Endothelial cell of umbilical vein (primary cell): ENCODE data around the gene IDI2. TPM values are rescaled to one million over a fixed set of nuclear protein-coding genes. Genes with fewer than 3 reads are reported as not detected.

Experiments
- BruUV-seq: library from RNA; stranded (reverse); fragments of 400-500 nt; replicated peaks from 2 replicates; lab custom pipeline; 2021; lab: Mats Ljungman, UMichigan
- CTCF ChIA-PET: fragments of 300-600, 350-600 bp; sonication (Branson Sonifier 250); formaldehyde crosslinking; loops from one replicate; lab custom pipeline; 2021; ENCODE audit warnings: antibody characterized with exemption, inconsistent platforms; lab: Charles Lee
- POLR2A ChIA-PET: fragments of 300-600, 350-600 bp; sonication (Branson Sonifier 250); formaldehyde crosslinking; loops from one replicate; lab custom pipeline; 2021; ENCODE audit warnings: antibody characterized with exemption, inconsistent platforms; lab: Charles Lee
- DNase-seq: peaks from one replicate; pipeline ENCODE4 v3.0.0-alpha.2; 2011; ENCODE audit warnings: low read depth, low spot score
- FAIRE-seq: peaks from 2 replicates; lab custom pipeline; 2011; peaks lifted over from hg19 to GRCh38; lab: Jason Lieb, UNC
- H2AFZ ChIP-seq: 2 replicates; pipeline ENCODE4 v1.6.0; 2012; ENCODE audit warnings: low read depth, low read length, control low read depth, inconsistent platforms
- H3K27ac ChIP-seq: 2 replicates; pipeline ENCODE4 v1.5.1; 2011; ENCODE audit warnings: low read depth, mild to moderate bottlenecking, control low read depth, low read length, moderate library complexity; ENCODE audit not compliant: insufficient read depth
- H3K27me3 ChIP-seq, 2 experiments: 2 replicates each; pipeline versions ENCODE4 v1.6.0 to v1.6.1; 2011; ENCODE audit warnings: low read length in 2 of 2, mixed read lengths in 1 of 2; ENCODE audit not compliant: control insufficient read depth in 2 of 2, insufficient read depth in 2 of 2
- H3K36me3 ChIP-seq, 2 experiments: 2 replicates in 1 of 2; 3 replicates in 1 of 2; pipeline ENCODE4 v1.5.1; 2011; ENCODE audit warnings: low read length in 2 of 2, mild to moderate bottlenecking in 1 of 2, moderate library complexity in 1 of 2; ENCODE audit not compliant: control insufficient read depth in 2 of 2, insufficient read depth in 2 of 2; ENCODE audit errors: extremely low read depth in 1 of 2
- H3K4me1 ChIP-seq: 3 replicates; pipeline ENCODE4 v1.5.1; 2011; ENCODE audit warnings: mild to moderate bottlenecking, low read length; ENCODE audit not compliant: control insufficient read depth, insufficient read depth; ENCODE audit errors: extremely low read depth
- H3K4me2 ChIP-seq: 2 replicates; pipeline ENCODE4 v1.6.1; 2011; ENCODE audit warnings: low read length, control low read depth, mixed read lengths; ENCODE audit not compliant: insufficient read depth
- H3K4me3 ChIP-seq, 3 experiments: fragments of 200-600 bp in 1 of 3; sonication (generic), shearing (Covaris generic) in 1 of 3; replicated peaks in 1 of 3; 2 replicates each; pipeline ENCODE4 v1.5.1; 2011 to 2016; ENCODE audit warnings: control low read depth in 3 of 3, low read length in 3 of 3, mild to moderate bottlenecking in 2 of 3, inconsistent platforms in 1 of 3, low read depth in 1 of 3, moderate library complexity in 1 of 3; ENCODE audit not compliant: insufficient read depth in 1 of 3
- H3K79me2 ChIP-seq: 2 replicates; pipeline ENCODE4 v1.6.0; 2012; ENCODE audit warnings: low read length, inconsistent platforms; ENCODE audit not compliant: control insufficient read depth, insufficient read depth
- H3K9ac ChIP-seq: replicated peaks from 2 replicates; pipeline ENCODE3; 2011; ENCODE audit warnings: low read length, control low read depth; ENCODE audit not compliant: insufficient read depth; ENCODE audit errors: extremely low read depth
- H3K9me1 ChIP-seq: replicated peaks from 3 replicates; pipeline ENCODE4 v1.6.0; 2011; ENCODE audit warnings: mild to moderate bottlenecking, low read length; ENCODE audit not compliant: control insufficient read depth, insufficient read depth; ENCODE audit errors: extremely low read depth
- H3K9me3 ChIP-seq: replicated peaks from 2 replicates; pipeline ENCODE4 v1.5.1; 2012; ENCODE audit warnings: low read length, inconsistent platforms; ENCODE audit not compliant: control insufficient read depth, insufficient read depth
- H4K20me1 ChIP-seq: replicated peaks from 2 replicates; pipeline ENCODE3; 2011; ENCODE audit warnings: mild to moderate bottlenecking, low read length; ENCODE audit not compliant: control insufficient read depth, insufficient read depth; ENCODE audit errors: extremely low read depth
- EZH2 ChIP-seq: IDR thresholded peaks from 2 replicates; pipeline ENCODE4 v1.6.1; 2012; ENCODE audit warnings: borderline replicate concordance, low read depth, mild to moderate bottlenecking, moderate library complexity, low read length, inconsistent platforms; ENCODE audit not compliant: severe bottlenecking
- FOS ChIP-seq: IDR thresholded peaks from 2 replicates; pipeline ENCODE4 v1.6.1; 2011; ENCODE audit warnings: mild to moderate bottlenecking, low read length, moderate library complexity, borderline replicate concordance; ENCODE audit not compliant: insufficient read depth
- GATA2 ChIP-seq: IDR thresholded peaks from 2 replicates; pipeline ENCODE4 v1.7.0; 2011; ENCODE audit warnings: low read depth, mild to moderate bottlenecking, moderate library complexity, mixed read lengths, low read length; ENCODE audit not compliant: insufficient read length, insufficient read depth
- JUN ChIP-seq: IDR thresholded peaks from 2 replicates; pipeline ENCODE4 v1.6.1; 2011; ENCODE audit warnings: borderline replicate concordance, low read depth; ENCODE audit not compliant: insufficient read length, insufficient read depth
- MYC ChIP-seq: IDR thresholded peaks from one replicate; pipeline ENCODE4 v1.6.1; 2011; ENCODE audit warnings: mild to moderate bottlenecking, low read depth, low read length
- POLR2A ChIP-seq: IDR thresholded peaks from 2 replicates; pipeline ENCODE4 v1.6.1; 2012; ENCODE audit warnings: low read depth, mild to moderate bottlenecking, control low read depth, low read length
- POLR2AphosphoS5 ChIP-seq: IDR thresholded peaks from 2 replicates; pipeline ENCODE4 v1.6.1; 2012; ENCODE audit warnings: low read depth, mild to moderate bottlenecking, control low read depth, low read length, moderate library complexity; ENCODE audit not compliant: insufficient read depth
- dilution Hi-C: fragments of 300-500 bp; cut with MboI; formaldehyde crosslinking; loops from one replicate; pipeline ENCODE4 v1.15.0; 2019; ENCODE audit warnings: low sequenced_read_pairs; ENCODE audit not compliant: extremely low pct_ligation_motif_present
- intact Hi-C: fragments of 100-400 bp; cut with micrococcal nuclease; formaldehyde crosslinking; loops from one replicate; pipeline ENCODE4 v1.10.0; 2022
- polyA plus RNA-seq, 4 experiments: library from polyadenylated mRNA; depleted of rRNA in 3 of 4; stranded (reverse) in 3 of 4; unstranded in 1 of 4; fragments of >200 nt; gene quantifications; 2 replicates each; pipeline versions ENCODE4 v1.2.1 to v1.2.3, GENCODE V29; 2011 to 2012; ENCODE audit warnings: missing spikeins in 1 of 4
- total RNA-seq: library from RNA; stranded (reverse); gene quantifications from 2 replicates; pipeline ENCODE4 v1.2.3, GENCODE V29; 2021
- TF ChIP-seq, protein P1 (sequence below), 2 donors: IDR thresholded peaks; 1 replicate in 1 of 2; 2 replicates in 1 of 2; pipeline ENCODE4 v1.5.1; 2011; ENCODE audit warnings: low read length in 2 of 2, mild to moderate bottlenecking in 2 of 2, moderate library complexity in 2 of 2, control low read depth in 1 of 2, inconsistent platforms in 1 of 2, low read depth in 1 of 2; ENCODE audit not compliant: insufficient read depth in 1 of 2; ENCODE audit errors: extremely low read depth in 1 of 2
- TF ChIP-seq, protein P2 (sequence below): IDR thresholded peaks from 2 replicates; pipeline ENCODE4 v1.6.1; 2011; ENCODE audit not compliant: insufficient read depth, insufficient read length

Gene IDI2
- total and polyA plus RNA-seq, 2 donors (not counting 3 experiments of a cell fraction or from before 2014, with no cell fraction given) = not detected

- H3K4me1 ChIP-seq = peaks cover 13% of the 10 kb centered on the region
- TSS peak; percentile 56 for BruUV-seq
- peaks cover 2% of the 10 kb centered on the region for H4K20me1 ChIP-seq
- H3K4me2 ChIP-seq = peak overlapping the region; percentile 72
- ChIA-PET CTCF (interaction anchor here (1.1 to 1.8 kb wide), 2 partner anchors 14 to 18 kb away, joined by 3 to 5 read pairs; no protein-coding TSS in a partner anchor), POLR2A (no interaction called here)
- no peaks in the 10 kb centered on the region for H3K27me3 ChIP-seq
- FAIRE-seq (no peak), DNase-seq (peak; percentile 26)
- H3K4me3 ChIP-seq = peak overlapping the region; percentile 76 to 94 (median 84)
- H3K9me3 ChIP-seq = no peaks in the 10 kb centered on the region
- H2AFZ ChIP-seq = peak overlapping the region; percentile 20
- H3K27ac ChIP-seq = peak overlapping the region; percentile 86
- peak overlapping the region; percentile 96 for H3K9ac ChIP-seq
- dilution Hi-C loops (no loop called here), intact Hi-C loops (loop anchor here (1.0 to 5.0 kb wide), 4 partner anchors 45 to 478 kb away; partner anchors contain the start of genes IDI1 and LARP4B)
- H3K79me2 ChIP-seq = peaks cover 49% of the 10 kb centered on the region
- peaks cover 4 to 12% of the 10 kb centered on the region in 2 experiments for H3K36me3 ChIP-seq
- TF ChIP-seq GATA2 = no peak
- no peak for TF ChIP-seq EZH2
- TF ChIP-seq, protein P1, sequence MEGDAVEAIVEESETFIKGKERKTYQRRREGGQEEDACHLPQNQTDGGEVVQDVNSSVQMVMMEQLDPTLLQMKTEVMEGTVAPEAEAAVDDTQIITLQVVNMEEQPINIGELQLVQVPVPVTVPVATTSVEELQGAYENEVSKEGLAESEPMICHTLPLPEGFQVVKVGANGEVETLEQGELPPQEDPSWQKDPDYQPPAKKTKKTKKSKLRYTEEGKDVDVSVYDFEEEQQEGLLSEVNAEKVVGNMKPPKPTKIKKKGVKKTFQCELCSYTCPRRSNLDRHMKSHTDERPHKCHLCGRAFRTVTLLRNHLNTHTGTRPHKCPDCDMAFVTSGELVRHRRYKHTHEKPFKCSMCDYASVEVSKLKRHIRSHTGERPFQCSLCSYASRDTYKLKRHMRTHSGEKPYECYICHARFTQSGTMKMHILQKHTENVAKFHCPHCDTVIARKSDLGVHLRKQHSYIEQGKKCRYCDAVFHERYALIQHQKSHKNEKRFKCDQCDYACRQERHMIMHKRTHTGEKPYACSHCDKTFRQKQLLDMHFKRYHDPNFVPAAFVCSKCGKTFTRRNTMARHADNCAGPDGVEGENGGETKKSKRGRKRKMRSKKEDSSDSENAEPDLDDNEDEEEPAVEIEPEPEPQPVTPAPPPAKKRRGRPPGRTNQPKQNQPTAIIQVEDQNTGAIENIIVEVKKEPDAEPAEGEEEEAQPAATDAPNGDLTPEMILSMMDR (IDR thresholded peaks at IDR 0.05; ENCODE audit: extremely low read depth in 1 of 2, insufficient read depth in 1 of 2, low read depth in 1 of 2, low read length in 2 of 2) = no peak
- no peak for TF ChIP-seq POLR2AphosphoS5
- no peak for TF ChIP-seq FOS
- TF ChIP-seq POLR2A = no peak
- TF ChIP-seq, protein P2, sequence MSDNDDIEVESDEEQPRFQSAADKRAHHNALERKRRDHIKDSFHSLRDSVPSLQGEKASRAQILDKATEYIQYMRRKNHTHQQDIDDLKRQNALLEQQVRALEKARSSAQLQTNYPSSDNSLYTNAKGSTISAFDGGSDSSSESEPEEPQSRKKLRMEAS = no peak
- no peak for TF ChIP-seq MYC
- no peak for TF ChIP-seq JUN
- H3K9me1 ChIP-seq = no peaks in the 10 kb centered on the region
Measured at GRCh38 chr10:988667-989545, 36.8 kb downstream of the IDI2 start.
